ENCODE data around the gene HIPK1. TPM values are rescaled to one million over a fixed set of nuclear protein-coding genes. Genes with fewer than 3 reads are reported as not detected.

HIPK1 gene
- total and polyA plus RNA-seq, 7 donors: 13.8 to 57.1 (median 47.2) TPM

DNA sequence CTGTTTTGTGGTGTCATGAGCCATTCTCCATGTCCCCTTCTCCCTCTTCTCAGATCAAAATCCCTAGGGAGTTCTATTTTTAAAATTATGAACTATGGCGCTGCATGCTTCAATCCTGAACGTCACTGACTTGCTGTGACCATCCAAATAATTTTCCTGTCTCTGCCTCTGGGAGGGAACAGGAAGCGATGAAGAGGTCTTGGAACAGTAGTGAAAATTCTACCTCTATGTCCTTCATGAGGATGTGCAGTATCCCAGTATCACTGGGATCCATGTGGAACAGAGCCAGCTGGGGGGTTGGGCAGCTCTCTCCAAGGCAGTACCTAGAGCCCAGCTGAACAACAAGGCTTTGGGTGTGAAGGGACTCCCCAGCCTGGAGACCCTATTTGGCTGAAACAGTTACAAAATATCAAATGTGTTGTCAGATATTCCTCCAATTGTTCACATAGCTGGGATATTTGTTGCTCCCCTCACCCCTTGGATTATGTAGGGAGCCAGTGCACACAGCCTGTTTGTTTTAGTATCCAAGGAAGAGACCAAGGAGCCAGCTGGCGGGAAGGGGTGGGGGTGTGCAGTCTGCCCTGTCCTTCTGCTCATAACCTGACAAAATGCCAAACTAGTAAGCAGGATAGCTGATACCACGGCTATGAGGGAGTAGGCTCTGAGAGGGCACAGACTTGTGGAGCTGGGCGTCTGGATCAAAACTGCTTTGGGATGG, 16.4 kb upstream of the HIPK1 start:
- Histone ChIP-seq H3K9me3 (no peaks in the 10 kb centered on the region), H3K36me3 (peaks cover 0 to 41% (median 10%) of the 10 kb centered on the region in 4 donors), H3K4me1 (peaks cover 0 to 18% (median 13%) of the 10 kb centered on the region in 4 donors), H3K27me3 (no peaks in the 10 kb centered on the region), H3K27ac (peak overlapping the region; percentile 63 to 80 (median 69)), H3K4me3 (peak overlapping the region in 1 of 4 donors; percentile 12)
- no peak for DNase-seq
- intact Hi-C loops (cut with DNase I): no loop called here
- 68 to 70% methylated on average over 6 of the region's 6 CpGs for WGBS, 2 donors
- TF ChIP-seq POLR2AphosphoS5 (IDR thresholded peaks at IDR 0.05) (no peak), EP300 (IDR thresholded peaks at IDR 0.05) (no peak), POLR2A (IDR thresholded peaks at IDR 0.05) (no peak)
- TF ChIP-seq, protein P1, sequence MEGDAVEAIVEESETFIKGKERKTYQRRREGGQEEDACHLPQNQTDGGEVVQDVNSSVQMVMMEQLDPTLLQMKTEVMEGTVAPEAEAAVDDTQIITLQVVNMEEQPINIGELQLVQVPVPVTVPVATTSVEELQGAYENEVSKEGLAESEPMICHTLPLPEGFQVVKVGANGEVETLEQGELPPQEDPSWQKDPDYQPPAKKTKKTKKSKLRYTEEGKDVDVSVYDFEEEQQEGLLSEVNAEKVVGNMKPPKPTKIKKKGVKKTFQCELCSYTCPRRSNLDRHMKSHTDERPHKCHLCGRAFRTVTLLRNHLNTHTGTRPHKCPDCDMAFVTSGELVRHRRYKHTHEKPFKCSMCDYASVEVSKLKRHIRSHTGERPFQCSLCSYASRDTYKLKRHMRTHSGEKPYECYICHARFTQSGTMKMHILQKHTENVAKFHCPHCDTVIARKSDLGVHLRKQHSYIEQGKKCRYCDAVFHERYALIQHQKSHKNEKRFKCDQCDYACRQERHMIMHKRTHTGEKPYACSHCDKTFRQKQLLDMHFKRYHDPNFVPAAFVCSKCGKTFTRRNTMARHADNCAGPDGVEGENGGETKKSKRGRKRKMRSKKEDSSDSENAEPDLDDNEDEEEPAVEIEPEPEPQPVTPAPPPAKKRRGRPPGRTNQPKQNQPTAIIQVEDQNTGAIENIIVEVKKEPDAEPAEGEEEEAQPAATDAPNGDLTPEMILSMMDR (IDR thresholded peaks at IDR 0.05): no peak

DNA sequence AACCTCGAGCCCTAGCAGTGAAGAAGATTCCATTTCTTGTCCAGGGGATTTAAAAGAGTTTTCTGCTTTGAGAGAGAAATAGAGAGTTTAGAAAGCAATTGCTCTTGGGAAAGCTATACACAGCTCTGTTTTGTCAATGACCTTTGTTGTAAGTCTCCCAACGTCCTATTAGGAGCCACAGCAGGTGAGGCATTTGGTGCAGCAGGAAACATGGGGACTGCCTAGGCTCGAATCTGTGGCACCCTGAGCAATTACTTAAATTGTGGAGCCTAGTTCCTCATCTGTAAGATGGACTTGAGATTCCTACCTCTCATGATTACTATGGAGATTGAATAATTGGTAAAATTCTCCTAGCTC, 15.8 kb upstream of the HIPK1 start:
- H3K27me3 ChIP-seq: no peaks in the 10 kb centered on the region
- peak overlapping the region; percentile 63 to 80 (median 69) for H3K27ac ChIP-seq
- H3K4me3 ChIP-seq: peak overlapping the region in 1 of 4 donors; percentile 12
- peaks cover 0 to 36% (median 8%) of the 10 kb centered on the region in 4 donors for H3K36me3 ChIP-seq
- no peak for TF ChIP-seq POLR2A (IDR thresholded peaks at IDR 0.05)
- no peak for TF ChIP-seq POLR2AphosphoS5 (IDR thresholded peaks at IDR 0.05)
- TF ChIP-seq, protein P1 (IDR thresholded peaks at IDR 0.05): no peak
- TF ChIP-seq EP300 (IDR thresholded peaks at IDR 0.05): no peak
- intact Hi-C loops (cut with DNase I): no loop called here
- H3K9me3 ChIP-seq: no peaks in the 10 kb centered on the region
- WGBS, 2 donors: 56 to 65% methylated on average over 3 of the region's 3 CpGs
- peaks cover 0 to 18% (median 13%) of the 10 kb centered on the region in 4 donors for H3K4me1 ChIP-seq
- DNase-seq: no peak

DNA sequence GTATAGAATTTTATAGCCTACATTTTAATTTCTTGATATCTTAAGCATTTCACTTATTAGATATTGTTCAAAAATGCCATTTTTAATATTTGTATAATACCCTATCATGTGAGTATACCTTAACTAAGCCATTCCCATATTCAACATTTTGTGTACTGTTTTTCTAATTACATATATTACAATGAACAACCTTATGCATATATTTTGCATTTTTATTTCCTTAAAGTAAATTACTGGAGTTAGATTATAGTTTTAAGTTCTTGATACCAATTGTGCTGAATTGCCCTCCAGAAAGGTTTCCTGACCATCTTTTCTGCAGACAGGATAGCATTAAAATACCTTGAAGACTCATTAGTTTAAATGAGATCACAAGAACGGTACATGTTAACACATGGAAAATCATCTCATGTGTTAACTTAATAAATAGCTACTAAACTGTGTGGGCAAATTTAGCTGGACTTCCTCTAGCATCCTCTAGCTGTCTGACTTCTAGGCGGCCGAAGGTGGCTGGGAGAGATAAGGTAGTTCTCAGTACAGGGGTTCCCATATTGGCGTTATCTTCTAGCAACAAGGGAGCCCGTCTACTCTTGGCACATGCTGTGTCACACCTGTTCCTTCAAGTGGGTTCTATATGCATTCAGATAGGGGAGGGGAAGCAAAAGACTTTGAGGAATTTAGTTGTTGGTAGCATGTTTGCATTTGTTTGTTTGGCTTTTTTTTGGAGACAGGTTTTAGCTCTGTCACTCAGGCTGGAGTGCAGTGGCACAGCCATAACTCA, 15.0 kb upstream of the HIPK1 start:
- intact Hi-C loops (cut with DNase I): no loop called here
- Histone ChIP-seq H3K27me3 (no peaks in the 10 kb centered on the region), H3K9me3 (no peaks in the 10 kb centered on the region), H3K36me3 (peaks cover 0 to 28% (median 5%) of the 10 kb centered on the region in 4 donors), H3K4me3 (no peak overlapping the region), H3K4me1 (peaks cover 0 to 18% (median 13%) of the 10 kb centered on the region in 4 donors), H3K27ac (peak overlapping the region in 1 of 4 donors; percentile 63)
- no peak for DNase-seq
- WGBS, 2 donors: 74 to 93% methylated on average over 5 of the region's 5 CpGs
- TF ChIP-seq, protein P1 (IDR thresholded peaks at IDR 0.05): no peak
- no peak for TF ChIP-seq POLR2AphosphoS5 (IDR thresholded peaks at IDR 0.05)
- no peak for TF ChIP-seq POLR2A (IDR thresholded peaks at IDR 0.05)
- TF ChIP-seq EP300 (IDR thresholded peaks at IDR 0.05): no peak

DNA sequence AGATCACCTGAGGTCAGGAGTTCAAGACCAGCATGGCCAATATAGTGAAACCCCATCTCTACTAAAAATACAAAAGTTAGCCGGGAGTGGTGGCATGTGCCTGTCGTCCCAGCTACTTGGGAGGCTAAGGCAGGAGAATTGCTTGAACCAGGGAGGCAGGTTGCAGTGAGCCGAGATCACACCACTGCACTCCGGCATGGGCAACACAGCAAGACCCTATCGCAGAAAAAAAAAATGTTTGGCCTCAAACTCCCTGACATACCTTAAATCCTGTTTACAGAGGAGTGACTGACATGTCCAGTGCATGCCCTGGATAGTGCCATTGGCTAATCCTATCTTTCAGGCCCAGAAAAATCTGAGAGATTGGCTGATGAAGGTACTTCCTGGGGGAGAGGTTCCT, 12.2 kb upstream of the HIPK1 start:
- 98% methylated on average over 5 of the region's 5 CpGs for WGBS, 2 donors
- Histone ChIP-seq H3K27ac (no peak overlapping the region), H3K4me3 (no peak overlapping the region), H3K36me3 (no peaks in the 10 kb centered on the region), H3K4me1 (peaks cover 0 to 15% (median 13%) of the 10 kb centered on the region in 4 donors), H3K9me3 (no peaks in the 10 kb centered on the region), H3K27me3 (no peaks in the 10 kb centered on the region)
- no peak for DNase-seq
- TF ChIP-seq POLR2A (IDR thresholded peaks at IDR 0.05): no peak
- TF ChIP-seq EP300 (IDR thresholded peaks at IDR 0.05): no peak
- TF ChIP-seq POLR2AphosphoS5 (IDR thresholded peaks at IDR 0.05): no peak
- TF ChIP-seq, protein P1 (IDR thresholded peaks at IDR 0.05): no peak
- intact Hi-C loops (cut with DNase I): no loop called here

Measured in sigmoid colon (tissue), 7 donors.